Endothelial cell of umbilical vein (primary cell): ENCODE data around the gene SAE1. TPM values are rescaled to one million over a fixed set of nuclear protein-coding genes. Genes with fewer than 3 reads are reported as not detected.

ENCODE experiments used
- BruUV-seq: library from RNA; stranded (reverse); fragments of 400-500 nt; replicated peaks from 2 replicates; lab custom pipeline; 2021; lab: Mats Ljungman, UMichigan
- CTCF ChIA-PET: fragments of 300-600, 350-600 bp; sonication (Branson Sonifier 250); formaldehyde crosslinking; loops from one replicate; lab custom pipeline; 2021; ENCODE audit warnings: antibody characterized with exemption, inconsistent platforms; lab: Charles Lee
- POLR2A ChIA-PET: fragments of 300-600, 350-600 bp; sonication (Branson Sonifier 250); formaldehyde crosslinking; loops from one replicate; lab custom pipeline; 2021; ENCODE audit warnings: antibody characterized with exemption, inconsistent platforms; lab: Charles Lee
- DNase-seq: peaks from one replicate; pipeline ENCODE4 v3.0.0-alpha.2; 2011; ENCODE audit warnings: low read depth, low spot score
- FAIRE-seq: peaks from 2 replicates; lab custom pipeline; 2011; peaks lifted over from hg19 to GRCh38; lab: Jason Lieb, UNC
- H2AFZ ChIP-seq: 2 replicates; pipeline ENCODE4 v1.6.0; 2012; ENCODE audit warnings: low read depth, low read length, control low read depth, inconsistent platforms
- H3K27ac ChIP-seq: 2 replicates; pipeline ENCODE4 v1.5.1; 2011; ENCODE audit warnings: low read depth, mild to moderate bottlenecking, control low read depth, low read length, moderate library complexity; ENCODE audit not compliant: insufficient read depth
- H3K27me3 ChIP-seq, 2 experiments: 2 replicates each; pipeline versions ENCODE4 v1.6.0 to v1.6.1; 2011; ENCODE audit warnings: low read length in 2 of 2, mixed read lengths in 1 of 2; ENCODE audit not compliant: control insufficient read depth in 2 of 2, insufficient read depth in 2 of 2
- H3K36me3 ChIP-seq, 2 experiments: 2 replicates in 1 of 2; 3 replicates in 1 of 2; pipeline ENCODE4 v1.5.1; 2011; ENCODE audit warnings: low read length in 2 of 2, mild to moderate bottlenecking in 1 of 2, moderate library complexity in 1 of 2; ENCODE audit not compliant: control insufficient read depth in 2 of 2, insufficient read depth in 2 of 2; ENCODE audit errors: extremely low read depth in 1 of 2
- H3K4me1 ChIP-seq: 3 replicates; pipeline ENCODE4 v1.5.1; 2011; ENCODE audit warnings: mild to moderate bottlenecking, low read length; ENCODE audit not compliant: control insufficient read depth, insufficient read depth; ENCODE audit errors: extremely low read depth
- H3K4me2 ChIP-seq: 2 replicates; pipeline ENCODE4 v1.6.1; 2011; ENCODE audit warnings: low read length, control low read depth, mixed read lengths; ENCODE audit not compliant: insufficient read depth
- H3K4me3 ChIP-seq, 3 experiments: fragments of 200-600 bp in 1 of 3; sonication (generic), shearing (Covaris generic) in 1 of 3; replicated peaks in 1 of 3; 2 replicates each; pipeline ENCODE4 v1.5.1; 2011 to 2016; ENCODE audit warnings: control low read depth in 3 of 3, low read length in 3 of 3, mild to moderate bottlenecking in 2 of 3, inconsistent platforms in 1 of 3, low read depth in 1 of 3, moderate library complexity in 1 of 3; ENCODE audit not compliant: insufficient read depth in 1 of 3
- H3K79me2 ChIP-seq: 2 replicates; pipeline ENCODE4 v1.6.0; 2012; ENCODE audit warnings: low read length, inconsistent platforms; ENCODE audit not compliant: control insufficient read depth, insufficient read depth
- H3K9ac ChIP-seq: replicated peaks from 2 replicates; pipeline ENCODE3; 2011; ENCODE audit warnings: low read length, control low read depth; ENCODE audit not compliant: insufficient read depth; ENCODE audit errors: extremely low read depth
- H3K9me1 ChIP-seq: replicated peaks from 3 replicates; pipeline ENCODE4 v1.6.0; 2011; ENCODE audit warnings: mild to moderate bottlenecking, low read length; ENCODE audit not compliant: control insufficient read depth, insufficient read depth; ENCODE audit errors: extremely low read depth
- H3K9me3 ChIP-seq: replicated peaks from 2 replicates; pipeline ENCODE4 v1.5.1; 2012; ENCODE audit warnings: low read length, inconsistent platforms; ENCODE audit not compliant: control insufficient read depth, insufficient read depth
- H4K20me1 ChIP-seq: replicated peaks from 2 replicates; pipeline ENCODE3; 2011; ENCODE audit warnings: mild to moderate bottlenecking, low read length; ENCODE audit not compliant: control insufficient read depth, insufficient read depth; ENCODE audit errors: extremely low read depth
- EZH2 ChIP-seq: IDR thresholded peaks from 2 replicates; pipeline ENCODE4 v1.6.1; 2012; ENCODE audit warnings: borderline replicate concordance, low read depth, mild to moderate bottlenecking, moderate library complexity, low read length, inconsistent platforms; ENCODE audit not compliant: severe bottlenecking
- FOS ChIP-seq: IDR thresholded peaks from 2 replicates; pipeline ENCODE4 v1.6.1; 2011; ENCODE audit warnings: mild to moderate bottlenecking, low read length, moderate library complexity, borderline replicate concordance; ENCODE audit not compliant: insufficient read depth
- GATA2 ChIP-seq: IDR thresholded peaks from 2 replicates; pipeline ENCODE4 v1.7.0; 2011; ENCODE audit warnings: low read depth, mild to moderate bottlenecking, moderate library complexity, mixed read lengths, low read length; ENCODE audit not compliant: insufficient read length, insufficient read depth
- JUN ChIP-seq: IDR thresholded peaks from 2 replicates; pipeline ENCODE4 v1.6.1; 2011; ENCODE audit warnings: borderline replicate concordance, low read depth; ENCODE audit not compliant: insufficient read length, insufficient read depth
- MYC ChIP-seq: IDR thresholded peaks from one replicate; pipeline ENCODE4 v1.6.1; 2011; ENCODE audit warnings: mild to moderate bottlenecking, low read depth, low read length
- POLR2A ChIP-seq: IDR thresholded peaks from 2 replicates; pipeline ENCODE4 v1.6.1; 2012; ENCODE audit warnings: low read depth, mild to moderate bottlenecking, control low read depth, low read length
- POLR2AphosphoS5 ChIP-seq: IDR thresholded peaks from 2 replicates; pipeline ENCODE4 v1.6.1; 2012; ENCODE audit warnings: low read depth, mild to moderate bottlenecking, control low read depth, low read length, moderate library complexity; ENCODE audit not compliant: insufficient read depth
- dilution Hi-C: fragments of 300-500 bp; cut with MboI; formaldehyde crosslinking; loops from one replicate; pipeline ENCODE4 v1.15.0; 2019; ENCODE audit warnings: low sequenced_read_pairs; ENCODE audit not compliant: extremely low pct_ligation_motif_present
- intact Hi-C: fragments of 100-400 bp; cut with micrococcal nuclease; formaldehyde crosslinking; loops from one replicate; pipeline ENCODE4 v1.10.0; 2022
- polyA plus RNA-seq, 4 experiments: library from polyadenylated mRNA; depleted of rRNA in 3 of 4; stranded (reverse) in 3 of 4; unstranded in 1 of 4; fragments of >200 nt; gene quantifications; 2 replicates each; pipeline versions ENCODE4 v1.2.1 to v1.2.3, GENCODE V29; 2011 to 2012; ENCODE audit warnings: missing spikeins in 1 of 4
- total RNA-seq: library from RNA; stranded (reverse); gene quantifications from 2 replicates; pipeline ENCODE4 v1.2.3, GENCODE V29; 2021
- TF ChIP-seq, protein P1 (sequence below): IDR thresholded peaks from 2 replicates; pipeline ENCODE4 v1.6.1; 2011; ENCODE audit not compliant: insufficient read depth, insufficient read length
- TF ChIP-seq, protein P2 (sequence below), 2 donors: IDR thresholded peaks; 1 replicate in 1 of 2; 2 replicates in 1 of 2; pipeline ENCODE4 v1.5.1; 2011; ENCODE audit warnings: low read length in 2 of 2, mild to moderate bottlenecking in 2 of 2, moderate library complexity in 2 of 2, control low read depth in 1 of 2, inconsistent platforms in 1 of 2, low read depth in 1 of 2; ENCODE audit not compliant: insufficient read depth in 1 of 2; ENCODE audit errors: extremely low read depth in 1 of 2

Gene SAE1
- total and polyA plus RNA-seq, 2 donors (not counting 3 experiments of a cell fraction or from before 2014, with no cell fraction given) = 165 to 219 TPM

DNA sequence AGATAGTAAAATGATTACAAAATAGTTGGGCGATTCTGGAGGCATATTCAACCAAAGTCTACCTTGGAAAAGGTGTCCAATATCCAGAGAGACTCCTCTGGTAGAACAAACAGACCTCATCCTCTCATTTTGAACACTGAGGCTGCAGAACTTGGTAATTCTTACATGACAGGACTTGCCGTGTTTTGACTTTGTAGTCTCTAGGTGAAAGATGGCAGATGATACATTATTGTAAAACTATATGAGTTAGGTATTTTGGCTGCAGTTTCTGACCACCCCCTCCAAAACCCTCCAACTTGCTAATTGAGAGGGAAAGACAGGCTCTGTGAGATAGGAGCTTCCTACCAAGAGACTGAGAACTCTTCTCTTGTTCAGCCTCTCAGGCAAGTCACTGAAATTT, 22.6 kb downstream of the SAE1 start:
- H3K79me2 ChIP-seq = peaks cover 47% of the 10 kb centered on the region
- BruUV-seq = no TSS peak
- POLR2A ChIA-PET = interaction anchor here (0.8 kb wide), 1 partner anchor 72 kb away, joined by 4 read pairs; no protein-coding TSS in a partner anchor

DNA sequence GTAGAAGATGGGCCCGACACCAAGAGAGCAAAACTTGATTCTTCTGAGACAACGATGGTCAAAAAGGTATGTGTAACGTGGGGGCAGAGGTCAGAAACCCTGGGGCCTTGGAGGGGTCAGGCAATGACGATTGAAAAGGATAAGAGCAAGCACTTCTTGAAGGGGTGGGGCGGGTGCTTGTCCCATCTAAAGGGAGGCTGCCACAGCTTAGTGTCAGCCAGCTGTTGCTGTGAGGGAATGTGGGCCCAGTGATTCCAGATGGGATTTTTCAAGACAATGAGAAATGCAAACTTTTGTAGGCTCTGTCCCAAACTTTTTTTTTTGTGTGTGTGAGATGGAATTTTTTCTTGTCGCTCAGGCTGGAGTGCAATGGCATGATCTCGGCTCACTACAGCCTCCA, 24.5 kb downstream of the SAE1 start:
- H3K36me3 ChIP-seq = peaks cover 5 to 34% of the 10 kb centered on the region in 2 experiments
- TF ChIP-seq, protein P1, sequence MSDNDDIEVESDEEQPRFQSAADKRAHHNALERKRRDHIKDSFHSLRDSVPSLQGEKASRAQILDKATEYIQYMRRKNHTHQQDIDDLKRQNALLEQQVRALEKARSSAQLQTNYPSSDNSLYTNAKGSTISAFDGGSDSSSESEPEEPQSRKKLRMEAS = no peak
- TF ChIP-seq, protein P2, sequence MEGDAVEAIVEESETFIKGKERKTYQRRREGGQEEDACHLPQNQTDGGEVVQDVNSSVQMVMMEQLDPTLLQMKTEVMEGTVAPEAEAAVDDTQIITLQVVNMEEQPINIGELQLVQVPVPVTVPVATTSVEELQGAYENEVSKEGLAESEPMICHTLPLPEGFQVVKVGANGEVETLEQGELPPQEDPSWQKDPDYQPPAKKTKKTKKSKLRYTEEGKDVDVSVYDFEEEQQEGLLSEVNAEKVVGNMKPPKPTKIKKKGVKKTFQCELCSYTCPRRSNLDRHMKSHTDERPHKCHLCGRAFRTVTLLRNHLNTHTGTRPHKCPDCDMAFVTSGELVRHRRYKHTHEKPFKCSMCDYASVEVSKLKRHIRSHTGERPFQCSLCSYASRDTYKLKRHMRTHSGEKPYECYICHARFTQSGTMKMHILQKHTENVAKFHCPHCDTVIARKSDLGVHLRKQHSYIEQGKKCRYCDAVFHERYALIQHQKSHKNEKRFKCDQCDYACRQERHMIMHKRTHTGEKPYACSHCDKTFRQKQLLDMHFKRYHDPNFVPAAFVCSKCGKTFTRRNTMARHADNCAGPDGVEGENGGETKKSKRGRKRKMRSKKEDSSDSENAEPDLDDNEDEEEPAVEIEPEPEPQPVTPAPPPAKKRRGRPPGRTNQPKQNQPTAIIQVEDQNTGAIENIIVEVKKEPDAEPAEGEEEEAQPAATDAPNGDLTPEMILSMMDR (IDR thresholded peaks at IDR 0.05; ENCODE audit: extremely low read depth in 1 of 2, insufficient read depth in 1 of 2, low read depth in 1 of 2, low read length in 2 of 2) = no peak
- no peak for TF ChIP-seq EZH2
- TF ChIP-seq MYC = no peak
- no peak for TF ChIP-seq GATA2
- no peak for TF ChIP-seq JUN
- TF ChIP-seq POLR2A = no peak
- no peak for TF ChIP-seq POLR2AphosphoS5
- no peak for TF ChIP-seq FOS
- no peak overlapping the region for H3K9ac ChIP-seq
- intact Hi-C loops (loop anchor here (5.0 kb wide), 1 partner anchor 37 kb away; no protein-coding TSS in a partner anchor), dilution Hi-C loops (loop anchor here (10.0 kb wide), 1 partner anchor 60 kb away; no protein-coding TSS in a partner anchor)
- H3K4me2 ChIP-seq = no peak overlapping the region
- CTCF ChIA-PET = interaction anchor here (0.7 to 5.9 kb wide), 2 partner anchors 55 to 89 kb away, joined by 4 to 69 read pairs; no protein-coding TSS in a partner anchor
- no peaks in the 10 kb centered on the region for H4K20me1 ChIP-seq
- H3K9me3 ChIP-seq = no peaks in the 10 kb centered on the region
- peaks cover 48% of the 10 kb centered on the region for H3K79me2 ChIP-seq
- no peaks in the 10 kb centered on the region for H3K27me3 ChIP-seq
- no peak overlapping the region for H3K27ac ChIP-seq
- no peaks in the 10 kb centered on the region for H3K9me1 ChIP-seq
- H3K4me3 ChIP-seq = no peak overlapping the region
- no peak for FAIRE-seq
- BruUV-seq = no TSS peak
- POLR2A ChIA-PET = interaction anchor here (1.0 kb wide), 1 partner anchor 71 kb away, joined by 4 read pairs; no protein-coding TSS in a partner anchor
- DNase-seq = no peak
- peaks cover 47% of the 10 kb centered on the region for H3K4me1 ChIP-seq
- no peak overlapping the region for H2AFZ ChIP-seq

More for the DNA sequence above, 22.6 kb downstream of the SAE1 start:
- Histone ChIP-seq H3K9me1 (no peaks in the 10 kb centered on the region), H2AFZ (no peak overlapping the region), H3K9ac (no peak overlapping the region), H3K4me3 (no peak overlapping the region), H3K36me3 (peaks cover 5 to 32% of the 10 kb centered on the region in 2 experiments), H4K20me1 (no peaks in the 10 kb centered on the region), H3K27me3 (no peaks in the 10 kb centered on the region), H3K4me2 (no peak overlapping the region), H3K9me3 (no peaks in the 10 kb centered on the region), H3K4me1 (peaks cover 34% of the 10 kb centered on the region), H3K27ac (no peak overlapping the region)
- FAIRE-seq (no peak), DNase-seq (no peak)
- intact Hi-C loops (no loop called here), dilution Hi-C loops (loop anchor here (10.0 kb wide), 1 partner anchor 62 kb away; no protein-coding TSS in a partner anchor)
- CTCF ChIA-PET = interaction anchor here (5.9 kb wide), 1 partner anchor 91 kb away, joined by 69 read pairs; no protein-coding TSS in a partner anchor
- TF ChIP-seq MYC (no peak), FOS (no peak), POLR2A (no peak), GATA2 (no peak), POLR2AphosphoS5 (no peak), JUN (no peak)
